C4-2B (cell line): ENCODE data around the gene ISX.

Experiments used
- ZFX ChIP-seq: fragments of 450-650 bp; IDR thresholded peaks from 2 replicates; pipeline ENCODE4 v1.6.1; 2017
- TF ChIP-seq, protein P1 (sequence below): fragments of 450-650 bp; conservative IDR thresholded peaks from 2 replicates; pipeline ENCODE4 v1.5.1; 2017; ENCODE audit warnings: mild to moderate bottlenecking

DNA sequence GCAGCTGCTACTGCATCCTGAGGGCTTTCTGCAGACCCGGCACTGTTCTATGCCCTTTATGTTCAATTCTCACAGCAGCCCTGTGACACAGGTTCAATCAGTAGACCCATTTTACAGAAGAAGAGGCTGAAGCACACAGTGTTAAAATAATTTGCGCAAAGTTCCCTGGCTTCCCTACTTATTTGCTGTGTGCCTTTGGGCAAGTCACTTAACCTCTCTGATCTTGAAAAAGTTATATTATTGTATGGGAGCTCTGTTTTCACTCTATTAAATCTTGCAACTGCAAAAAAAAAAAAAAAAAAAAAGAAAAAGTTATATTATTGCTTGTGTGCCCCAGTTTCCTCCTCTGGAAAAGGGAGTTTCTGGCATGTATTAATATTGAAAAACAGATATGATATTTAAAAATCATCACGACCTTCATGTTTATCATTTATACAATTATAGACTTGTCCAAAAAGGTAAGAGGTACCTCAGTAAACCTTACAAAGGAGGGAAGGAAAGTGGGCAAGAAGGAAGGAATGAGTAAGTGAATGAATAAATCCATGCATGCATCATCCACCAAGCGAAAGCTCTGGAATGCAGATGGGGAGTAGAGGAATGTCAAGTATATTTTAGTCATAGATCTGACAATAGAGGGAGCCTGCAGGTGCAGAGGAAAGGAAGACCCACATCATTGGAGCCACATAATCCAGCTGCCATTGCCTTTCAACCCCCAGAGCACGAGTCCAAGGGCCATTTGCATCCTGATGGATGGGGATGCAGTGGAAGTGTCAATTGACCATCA lies 21.2 kb upstream of the ISX start:
- TF ChIP-seq, protein P1, sequence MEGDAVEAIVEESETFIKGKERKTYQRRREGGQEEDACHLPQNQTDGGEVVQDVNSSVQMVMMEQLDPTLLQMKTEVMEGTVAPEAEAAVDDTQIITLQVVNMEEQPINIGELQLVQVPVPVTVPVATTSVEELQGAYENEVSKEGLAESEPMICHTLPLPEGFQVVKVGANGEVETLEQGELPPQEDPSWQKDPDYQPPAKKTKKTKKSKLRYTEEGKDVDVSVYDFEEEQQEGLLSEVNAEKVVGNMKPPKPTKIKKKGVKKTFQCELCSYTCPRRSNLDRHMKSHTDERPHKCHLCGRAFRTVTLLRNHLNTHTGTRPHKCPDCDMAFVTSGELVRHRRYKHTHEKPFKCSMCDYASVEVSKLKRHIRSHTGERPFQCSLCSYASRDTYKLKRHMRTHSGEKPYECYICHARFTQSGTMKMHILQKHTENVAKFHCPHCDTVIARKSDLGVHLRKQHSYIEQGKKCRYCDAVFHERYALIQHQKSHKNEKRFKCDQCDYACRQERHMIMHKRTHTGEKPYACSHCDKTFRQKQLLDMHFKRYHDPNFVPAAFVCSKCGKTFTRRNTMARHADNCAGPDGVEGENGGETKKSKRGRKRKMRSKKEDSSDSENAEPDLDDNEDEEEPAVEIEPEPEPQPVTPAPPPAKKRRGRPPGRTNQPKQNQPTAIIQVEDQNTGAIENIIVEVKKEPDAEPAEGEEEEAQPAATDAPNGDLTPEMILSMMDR, result no peak
- TF ChIP-seq ZFX, result no peak
